A673 (cell line): ENCODE measurements around the gene PSMB9.

ENCODE experiments used
- EZH2 ChIP-seq: fragments of 200-600 bp; sonication (generic); IDR thresholded peaks from 2 replicates; pipeline ENCODE4 v1.6.1; 2017; ENCODE audit warnings: borderline replicate concordance, low read depth, mild to moderate bottlenecking, mixed read lengths, antibody characterized with exemption, low read length; ENCODE audit not compliant: poor library complexity, severe bottlenecking
- TF ChIP-seq, protein P1 (sequence below): fragments of 300-800, 200-600 bp; sonication (generic); conservative IDR thresholded peaks from 2 replicates; pipeline ENCODE4 v1.5.1; 2017; ENCODE audit warnings: low read depth, mild to moderate bottlenecking, antibody characterized with exemption, low read length, moderate library complexity, mixed read lengths

DNA sequence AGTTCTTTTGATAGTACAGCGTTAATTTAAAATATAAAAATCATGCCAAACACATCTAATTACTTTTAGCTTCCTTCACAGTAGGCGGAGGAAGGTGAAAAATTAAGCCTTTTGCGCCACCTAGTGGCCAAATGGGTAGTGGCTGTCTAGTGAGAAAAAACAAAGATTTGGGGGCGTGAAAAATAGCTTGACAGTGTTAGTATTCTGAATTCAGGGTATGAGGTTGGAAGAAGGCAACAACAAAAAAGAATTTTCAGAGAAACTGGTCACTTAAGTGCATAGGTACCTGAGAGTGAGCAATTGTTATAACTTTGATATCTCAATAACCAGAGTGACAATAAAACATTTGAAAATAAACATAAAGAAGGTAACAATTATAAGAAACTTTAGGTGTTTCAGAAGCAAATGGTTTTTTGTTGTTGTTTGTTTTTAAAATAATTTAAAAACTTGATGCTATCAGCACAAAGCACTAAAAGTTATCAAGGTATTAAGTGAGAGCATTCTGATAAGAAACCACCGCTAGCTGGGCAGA, 14.3 kb downstream of the PSMB9 start:
- TF ChIP-seq, protein P1, sequence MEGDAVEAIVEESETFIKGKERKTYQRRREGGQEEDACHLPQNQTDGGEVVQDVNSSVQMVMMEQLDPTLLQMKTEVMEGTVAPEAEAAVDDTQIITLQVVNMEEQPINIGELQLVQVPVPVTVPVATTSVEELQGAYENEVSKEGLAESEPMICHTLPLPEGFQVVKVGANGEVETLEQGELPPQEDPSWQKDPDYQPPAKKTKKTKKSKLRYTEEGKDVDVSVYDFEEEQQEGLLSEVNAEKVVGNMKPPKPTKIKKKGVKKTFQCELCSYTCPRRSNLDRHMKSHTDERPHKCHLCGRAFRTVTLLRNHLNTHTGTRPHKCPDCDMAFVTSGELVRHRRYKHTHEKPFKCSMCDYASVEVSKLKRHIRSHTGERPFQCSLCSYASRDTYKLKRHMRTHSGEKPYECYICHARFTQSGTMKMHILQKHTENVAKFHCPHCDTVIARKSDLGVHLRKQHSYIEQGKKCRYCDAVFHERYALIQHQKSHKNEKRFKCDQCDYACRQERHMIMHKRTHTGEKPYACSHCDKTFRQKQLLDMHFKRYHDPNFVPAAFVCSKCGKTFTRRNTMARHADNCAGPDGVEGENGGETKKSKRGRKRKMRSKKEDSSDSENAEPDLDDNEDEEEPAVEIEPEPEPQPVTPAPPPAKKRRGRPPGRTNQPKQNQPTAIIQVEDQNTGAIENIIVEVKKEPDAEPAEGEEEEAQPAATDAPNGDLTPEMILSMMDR = peak; percentile 91
- no peak for TF ChIP-seq EZH2
